Fibroblast of the aortic adventitia (primary cell): Measurements from ENCODE around the gene TIMM10B. TPM values are rescaled to one million over a fixed set of nuclear protein-coding genes. Genes with fewer than 3 reads are reported as not detected.
"Not testable (repeated sequence)": the region's sequence is repeated elsewhere in the genome, so short reads cannot be mapped to it uniquely, and the experiment has no call there.

ENCODE experiments used
- DNase-seq: peaks from one replicate; pipeline ENCODE4 v3.0.0-alpha.2; 2010; ENCODE audit warnings: low read depth
- H3K4me3 ChIP-seq: 2 replicates; pipeline ENCODE4 v1.5.1; 2011; ENCODE audit warnings: low read depth, mild to moderate bottlenecking, control low read depth, low read length, moderate library complexity
- total RNA-seq: library from RNA; depleted of rRNA; stranded (reverse); fragments of >200 nt; gene quantifications from 2 replicates; pipeline ENCODE4 v1.2.3, GENCODE V29; 2012; ENCODE audit warnings: low replicate concordance
- TF ChIP-seq, protein P1 (sequence below): IDR thresholded peaks from 2 replicates; pipeline ENCODE4 v1.5.1; 2011; ENCODE audit warnings: mild to moderate bottlenecking, low read length, control low read depth, inconsistent platforms; ENCODE audit not compliant: insufficient read depth

Gene TIMM10B
- total RNA-seq, 1 donor: 41.8 TPM

DNA sequence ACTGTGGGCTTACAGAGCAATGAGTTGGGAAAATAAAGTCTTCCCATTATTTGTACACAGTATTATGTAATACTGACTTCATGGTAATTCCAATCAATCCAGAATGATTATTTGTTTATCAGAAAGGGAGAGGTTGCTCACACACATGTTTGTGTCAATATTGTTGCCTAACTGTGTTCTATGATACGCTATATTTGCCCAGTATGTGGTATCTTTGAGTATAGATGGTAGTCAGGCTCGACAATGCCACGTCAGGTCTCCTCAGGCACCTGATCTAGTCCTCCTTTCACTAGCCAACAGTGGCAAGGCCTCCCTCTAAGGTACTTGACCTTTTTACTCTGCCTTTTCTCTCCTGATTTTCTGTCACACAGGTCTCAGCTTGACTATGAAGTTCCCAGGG, 21.1 kb downstream of the TIMM10B start:
- TF ChIP-seq, protein P1, sequence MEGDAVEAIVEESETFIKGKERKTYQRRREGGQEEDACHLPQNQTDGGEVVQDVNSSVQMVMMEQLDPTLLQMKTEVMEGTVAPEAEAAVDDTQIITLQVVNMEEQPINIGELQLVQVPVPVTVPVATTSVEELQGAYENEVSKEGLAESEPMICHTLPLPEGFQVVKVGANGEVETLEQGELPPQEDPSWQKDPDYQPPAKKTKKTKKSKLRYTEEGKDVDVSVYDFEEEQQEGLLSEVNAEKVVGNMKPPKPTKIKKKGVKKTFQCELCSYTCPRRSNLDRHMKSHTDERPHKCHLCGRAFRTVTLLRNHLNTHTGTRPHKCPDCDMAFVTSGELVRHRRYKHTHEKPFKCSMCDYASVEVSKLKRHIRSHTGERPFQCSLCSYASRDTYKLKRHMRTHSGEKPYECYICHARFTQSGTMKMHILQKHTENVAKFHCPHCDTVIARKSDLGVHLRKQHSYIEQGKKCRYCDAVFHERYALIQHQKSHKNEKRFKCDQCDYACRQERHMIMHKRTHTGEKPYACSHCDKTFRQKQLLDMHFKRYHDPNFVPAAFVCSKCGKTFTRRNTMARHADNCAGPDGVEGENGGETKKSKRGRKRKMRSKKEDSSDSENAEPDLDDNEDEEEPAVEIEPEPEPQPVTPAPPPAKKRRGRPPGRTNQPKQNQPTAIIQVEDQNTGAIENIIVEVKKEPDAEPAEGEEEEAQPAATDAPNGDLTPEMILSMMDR: no peak
- no peak for DNase-seq
- H3K4me3 ChIP-seq: no peak overlapping the region

- no peak for DNase-seq
- TF ChIP-seq, protein P1: no peak
- no peak overlapping the region for H3K4me3 ChIP-seq
Observed at GRCh38 chr11:6504166-6504565, 22.9 kb downstream of the TIMM10B start.

DNA sequence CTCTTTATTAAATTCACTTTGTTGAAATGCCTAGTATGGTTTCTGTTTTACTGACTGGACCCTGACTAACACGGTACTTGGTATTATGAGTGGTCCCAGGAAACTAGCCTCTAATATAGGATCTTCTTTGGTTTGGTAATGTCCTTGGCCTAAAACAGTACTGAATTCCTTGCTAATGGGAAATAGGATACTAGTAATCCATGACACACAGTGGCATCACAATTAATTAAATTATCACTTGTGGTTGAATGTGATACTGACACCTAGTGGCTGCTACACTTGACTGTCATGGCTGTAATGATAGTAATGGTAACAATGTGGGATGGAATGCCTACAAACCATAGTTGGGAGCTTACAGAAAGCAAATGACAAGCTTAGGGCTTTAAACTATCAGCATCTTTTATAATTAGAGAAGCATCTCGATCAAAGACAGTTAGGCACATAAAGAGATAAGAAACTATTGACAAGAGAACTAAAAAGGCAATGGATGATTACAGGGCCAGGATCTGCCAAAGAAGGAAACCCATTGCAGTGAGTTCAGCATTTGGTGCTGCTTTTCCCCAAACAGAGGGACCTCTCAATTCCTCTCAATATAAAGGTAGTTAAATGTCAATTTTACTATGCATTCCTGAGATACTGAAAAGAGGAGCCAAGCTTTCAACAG, 24.4 kb downstream of the TIMM10B start:
- TF ChIP-seq, protein P1: peak; percentile 66
- DNase-seq: peak; percentile 73

DNA sequence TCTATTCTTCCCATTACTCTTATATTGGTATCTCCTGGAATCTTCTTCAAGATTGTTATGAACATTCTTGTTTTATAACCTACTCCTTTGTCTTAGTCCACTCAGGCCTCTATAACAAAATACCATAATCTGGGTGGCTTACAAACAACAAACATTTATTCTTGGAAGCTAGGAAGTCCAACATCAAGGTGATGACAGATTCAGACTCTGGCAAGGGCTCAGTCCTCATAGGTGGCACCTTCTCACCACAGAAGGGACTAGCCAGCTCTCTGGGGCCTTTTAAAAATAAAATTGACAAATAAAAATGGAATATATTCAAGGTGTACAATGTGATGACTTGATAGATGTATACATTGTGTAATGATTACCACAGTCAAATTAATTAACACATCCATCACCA, 35.6 kb downstream of the TIMM10B start:
- no peak overlapping the region for H3K4me3 ChIP-seq
- TF ChIP-seq, protein P1: no peak
- no peak for DNase-seq

More for the DNA sequence above, 24.4 kb downstream of the TIMM10B start:
- H3K4me3 ChIP-seq: no peak overlapping the region

DNA sequence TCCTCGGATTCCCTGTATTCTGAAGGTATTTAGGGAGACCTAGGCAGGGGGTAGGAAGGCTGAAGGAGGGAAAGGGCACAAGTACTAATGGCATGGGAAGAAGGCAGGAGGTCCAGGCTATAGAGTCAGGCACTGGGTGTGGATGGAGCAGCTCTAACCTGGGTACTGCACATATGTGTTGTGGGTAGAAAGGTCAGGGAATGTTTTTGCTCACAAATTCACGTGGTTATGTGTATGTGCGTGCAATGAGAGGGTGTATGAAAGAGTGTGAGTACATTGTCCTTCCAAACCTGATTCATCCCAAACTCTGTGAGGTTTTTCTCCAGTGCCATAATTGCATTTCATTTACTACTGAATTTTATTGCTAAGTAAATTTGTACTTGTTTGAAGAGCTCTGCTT, 39.0 kb downstream of the TIMM10B start:
- TF ChIP-seq, protein P1: no peak
- no peak for DNase-seq

DNA sequence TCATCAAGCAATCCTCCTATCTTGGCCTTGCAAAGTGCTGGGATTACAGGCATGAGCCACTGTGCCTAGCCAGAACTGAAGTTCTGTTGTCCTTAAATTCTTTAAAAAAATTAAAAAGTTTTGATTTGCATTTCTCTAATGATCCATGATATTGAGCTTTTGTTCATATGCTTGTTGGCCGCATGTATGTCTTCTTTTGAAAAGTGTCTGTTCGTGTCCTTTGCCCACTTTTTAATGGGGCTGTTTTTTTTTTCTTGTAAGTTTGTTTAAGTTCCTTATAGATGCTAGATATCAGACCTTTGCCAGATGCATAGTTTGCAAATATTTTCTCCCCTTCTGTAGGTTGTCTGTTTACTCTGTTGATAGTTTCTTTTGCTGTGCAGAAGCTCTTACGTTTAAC, 40.6 kb downstream of the TIMM10B start:
- not testable (repeated sequence) for H3K4me3 ChIP-seq, DNase-seq

More for the DNA sequence above, 39.0 kb downstream of the TIMM10B start:
- no peak overlapping the region for H3K4me3 ChIP-seq

DNA sequence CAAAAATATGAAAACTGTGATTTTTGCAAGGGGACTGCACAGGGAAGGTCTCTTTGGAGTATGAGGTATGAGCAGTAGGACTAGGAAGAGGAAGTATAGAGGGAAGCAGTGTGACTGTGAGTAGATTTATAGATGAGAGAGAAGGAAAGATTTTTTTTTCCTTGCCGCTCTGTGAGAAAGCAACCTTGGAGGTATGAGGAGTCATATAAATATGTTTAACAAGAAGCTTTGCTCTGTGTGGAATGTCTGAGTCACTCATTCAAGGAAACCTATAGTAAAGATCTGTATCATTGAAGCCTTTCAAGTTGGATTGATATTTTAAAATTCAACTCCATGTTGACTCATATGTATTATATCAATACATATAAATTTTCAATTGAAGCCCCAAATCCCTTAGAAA, 42.0 kb downstream of the TIMM10B start:
- TF ChIP-seq, protein P1: no peak
- peak; percentile 36 for DNase-seq
- no peak overlapping the region for H3K4me3 ChIP-seq
